GM12878 (cell line): Measurements from ENCODE around the gene ASGR2. TPM values are rescaled to one million over a fixed set of nuclear protein-coding genes. Genes with fewer than 3 reads are reported as not detected.
"Not testable (repeated sequence)": the region's sequence is repeated elsewhere in the genome, so short reads cannot be mapped to it uniquely, and the experiment has no call there.

Experiments
- ATAC-seq: fragments of 200-7000 bp; cut with Tn5 transposase; 3 replicates; pipeline ENCODE4 v1.9.1; 2020; ENCODE audit warnings: mild to moderate bottlenecking, moderate library complexity
- BruUV-seq: library from RNA; stranded (reverse); fragments of 400-500 nt; replicated peaks from 2 replicates; lab custom pipeline; 2021; lab: Mats Ljungman, UMichigan
- CTCF ChIA-PET: fragments of 300-600 bp; sonication (Branson Sonifier 250); formaldehyde crosslinking; extraction: SDS; loops from one replicate; lab custom pipeline; 2021; ENCODE audit warnings: inconsistent platforms; lab: Yijun Ruan, JAX
- POLR2A ChIA-PET: fragments of 350-600 bp; formaldehyde crosslinking; extraction: SDS; loops from one replicate; lab custom pipeline; 2021; ENCODE audit warnings: inconsistent platforms; lab: Charles Lee
- RAD21 ChIA-PET: fragments of 300-600 bp; sonication (Branson Sonifier 250); formaldehyde crosslinking; loops from one replicate; lab custom pipeline; 2023; ENCODE audit warnings: antibody characterized with exemption; ENCODE audit not compliant: unreplicated experiment; lab: Charles Lee
- SMC1A ChIA-PET: fragments of 300-600 bp; sonication (Branson Sonifier 250); formaldehyde crosslinking; loops from one replicate; lab custom pipeline; 2023; ENCODE audit not compliant: unreplicated experiment, uncharacterized antibody; lab: Charles Lee
- DNase-seq: peaks from one replicate; pipeline ENCODE4 v3.0.0-alpha.2; 2011; ENCODE audit warnings: low read depth, low spot score
- FAIRE-seq: peaks from 3 replicates; lab custom pipeline; 2011; peaks lifted over from hg19 to GRCh38; lab: Jason Lieb, UNC
- H2AFZ ChIP-seq: 2 replicates; pipeline ENCODE4 v1.6.0; 2011; ENCODE audit warnings: low read depth, low read length, control low read depth; ENCODE audit not compliant: control insufficient read depth
- H3K27ac ChIP-seq: 2 replicates; pipeline ENCODE4 v1.5.1; 2011; ENCODE audit warnings: control low read depth; ENCODE audit not compliant: control insufficient read depth, insufficient read depth
- H3K27me3 ChIP-seq, 2 experiments: replicated peaks in 1 of 2; 2 replicates each; pipeline versions ENCODE4 v1.6.0 to v1.6.1; 2011; ENCODE audit warnings: low read length in 1 of 2; ENCODE audit not compliant: control insufficient read depth in 2 of 2, insufficient read depth in 2 of 2
- H3K36me3 ChIP-seq, 2 experiments: 2 replicates each; pipeline ENCODE4 v1.5.1; 2011; ENCODE audit warnings: low read length in 1 of 2; ENCODE audit not compliant: control insufficient read depth in 2 of 2, insufficient read depth in 2 of 2
- H3K4me1 ChIP-seq: 2 replicates; pipeline ENCODE4 v1.6.1; 2011; ENCODE audit warnings: mild to moderate bottlenecking, low read length, moderate library complexity, mixed read lengths; ENCODE audit not compliant: control insufficient read depth, insufficient read depth
- H3K4me2 ChIP-seq: 2 replicates; pipeline ENCODE4 v1.6.0; 2011; ENCODE audit warnings: control low read depth; ENCODE audit not compliant: control insufficient read depth, insufficient read depth
- H3K4me3 ChIP-seq: fragments of 200-600 bp; sonication (generic); 2 replicates; pipeline ENCODE4 v1.5.1; 2016
- H3K79me2 ChIP-seq: 2 replicates; pipeline ENCODE4 v1.6.0; 2011; ENCODE audit warnings: low read length; ENCODE audit not compliant: control insufficient read depth, insufficient read depth
- H3K9ac ChIP-seq: 2 replicates; pipeline ENCODE4 v1.8.0; 2011; ENCODE audit warnings: low read length, control low read depth, mixed read lengths; ENCODE audit not compliant: control insufficient read depth, insufficient read depth
- H3K9me3 ChIP-seq: replicated peaks from 3 replicates; pipeline ENCODE4 v1.5.1; 2011; ENCODE audit warnings: mild to moderate bottlenecking, low read length; ENCODE audit not compliant: control insufficient read depth, insufficient read depth
- H4K20me1 ChIP-seq: 2 replicates; pipeline ENCODE4 v1.6.0; 2011; ENCODE audit not compliant: control insufficient read depth, insufficient read depth
- PML ChIP-seq: IDR thresholded peaks from 2 replicates; pipeline ENCODE4 v1.6.1; 2012; ENCODE audit warnings: low read length, inconsistent platforms
- SRF ChIP-seq, 2 experiments: IDR thresholded peaks; 2 replicates each; pipeline ENCODE4 v1.6.1; 2011; ENCODE audit warnings: low read depth in 2 of 2, low read length in 2 of 2, mild to moderate bottlenecking in 1 of 2, moderate library complexity in 1 of 2
- TCF12 ChIP-seq: IDR thresholded peaks from 2 replicates; pipeline ENCODE4 v1.6.1; 2011; ENCODE audit warnings: low read depth, mild to moderate bottlenecking, low read length
- ZBTB4 ChIP-seq: fragments of 450-650 bp; formaldehyde crosslinking; IDR thresholded peaks from 2 replicates; pipeline ENCODE4 v1.4.0; 2022; ENCODE audit warnings: mild to moderate bottlenecking, moderate library complexity
- ZNF217 ChIP-seq: fragments of 450-650 bp; IDR thresholded peaks from 2 replicates; pipeline ENCODE4 v1.6.1; 2017; ENCODE audit warnings: antibody characterized with exemption, mild to moderate bottlenecking
- ZZZ3 ChIP-seq: IDR thresholded peaks from 2 replicates; pipeline ENCODE4 v1.6.1; 2011; ENCODE audit warnings: low read depth; ENCODE audit not compliant: control insufficient read depth, insufficient read length
- WGBS: methylation state at CpG from one replicate; pipeline ENCODE4 v1.1.6; 2016; ENCODE audit warnings: low lambda C conversion rate; ENCODE audit not compliant: insufficient replicate concordance, insufficient coverage; ENCODE audit errors: missing lambda C conversion rate; 5-methylcytosine and 5-hydroxymethylcytosine counted together
- in situ Hi-C: fragments of 300-500 bp; cut with MboI; formaldehyde crosslinking; loops from 9 replicates; pipeline ENCODE4 v1.14.3; 2018; ENCODE audit warnings: mixed read lengths
- intact Hi-C: fragments of 100-400 bp; cut with micrococcal nuclease; formaldehyde crosslinking; loops from one replicate; pipeline ENCODE4 v1.14.2; 2022; ENCODE audit not compliant: unreplicated experiment
- polyA plus RNA-seq, 11 experiments: library from polyadenylated mRNA; depleted of rRNA in 4 of 11; unstranded in 6 of 11; stranded (reverse) in 5 of 11; fragments of >200 nt; fragmentation: Nextera tagmentation in 4 of 11; fragmentation: Illumina TruSeq in 1 of 11; extraction: Ambion mirVana in 4 of 11; extraction: Trizol in 1 of 11; gene quantifications; 1 replicate in 1 of 11; 2 replicates in 10 of 11; pipeline versions ENCODE4 v1.2.1 to v1.2.3, GENCODE V29; 2011 to 2016; ENCODE audit warnings: inconsistent platforms in 2 of 11, missing spikeins in 2 of 11, low read depth in 1 of 11
- total RNA-seq, 4 experiments: library from RNA; depleted of rRNA in 3 of 4; stranded (reverse); fragments of >200 nt in 3 of 4; fragmentation: Illumina TruSeq in 1 of 4; extraction: Trizol in 1 of 4; gene quantifications; 2 replicates each; pipeline versions ENCODE4 v1.2.1 to v1.2.3, GENCODE V29; 2013 to 2021

The ASGR2 gene
- total and polyA plus RNA-seq, 10 of the 15 experiments (the other 5 are each of a cell fraction or from before 2014, with no cell fraction given): not detected

GRCh38 chr17:7126386-7126785 lies 11.8 kb upstream of the ASGR2 start:
- H3K4me3 ChIP-seq, intact Hi-C loops, H2AFZ ChIP-seq, H3K27me3 ChIP-seq, H3K4me2 ChIP-seq, H3K27ac ChIP-seq, BruUV-seq, H3K9ac ChIP-seq, H3K79me2 ChIP-seq, ATAC-seq, H3K36me3 ChIP-seq, CTCF ChIA-PET, FAIRE-seq, RAD21 ChIA-PET, POLR2A ChIA-PET, H3K9me3 ChIP-seq, DNase-seq, SMC1A ChIA-PET, in situ Hi-C loops, H4K20me1 ChIP-seq: not testable (repeated sequence)
- peaks cover 20% of the 10 kb centered on the region for H3K4me1 ChIP-seq
- 74% methylated on average over 12 of the region's 12 CpGs for WGBS

- WGBS: 88% methylated on average over 5 of the region's 5 CpGs
- Histone ChIP-seq H3K4me1 (peaks cover 15% of the 10 kb centered on the region), H3K4me3 (no peak overlapping the region), H3K9me3 (no peaks in the 10 kb centered on the region), H4K20me1 (no peaks in the 10 kb centered on the region), H3K9ac (no peak overlapping the region), H3K79me2 (no peaks in the 10 kb centered on the region), H3K27me3 (no peaks in the 10 kb centered on the region), H3K27ac (no peak overlapping the region), H3K36me3 (no peaks in the 10 kb centered on the region), H2AFZ (no peak overlapping the region), H3K4me2 (no peak overlapping the region)
- intact Hi-C loops (no loop called here), in situ Hi-C loops (no loop called here)
- ChIA-PET SMC1A (interaction anchor here (0.6 to 4.9 kb wide), 3 partner anchors 8 to 212 kb away, joined by 3 to 25 read pairs (median 4); no protein-coding TSS in a partner anchor), CTCF (interaction anchor here (0.6 to 1.0 kb wide), 2 partner anchors 26 to 72 kb away, joined by 3 to 4 read pairs; no protein-coding TSS in a partner anchor), RAD21 (no interaction called here), POLR2A (no interaction called here)
- ATAC-seq: no peak
- no peak for FAIRE-seq
- no peak for TF ChIP-seq ZZZ3
- TF ChIP-seq ZBTB4 (CRISPR knock-in tag): no peak
- no peak for TF ChIP-seq SRF (IDR thresholded peaks at IDR 0.05; ENCODE audit: low read depth in 2 of 2, low read length in 2 of 2)
- TF ChIP-seq TCF12: no peak
- TF ChIP-seq ZNF217: no peak
- TF ChIP-seq PML: no peak
- DNase-seq: no peak
- BruUV-seq: no TSS peak
Observed at GRCh38 chr17:7124923-7125322, 10.3 kb upstream of the ASGR2 start.
